CD4-positive, alpha-beta T cell treated with Interleukin-17A for 4 hours (primary cell): ENCODE measurements around the gene GRIK4.

ENCODE experiments used
- DNase-seq: peaks from one replicate; pipeline ENCODE4 v3.0.0-alpha.2; 2020; ENCODE audit warnings: mixed read lengths

GRIK4 gene

DNA sequence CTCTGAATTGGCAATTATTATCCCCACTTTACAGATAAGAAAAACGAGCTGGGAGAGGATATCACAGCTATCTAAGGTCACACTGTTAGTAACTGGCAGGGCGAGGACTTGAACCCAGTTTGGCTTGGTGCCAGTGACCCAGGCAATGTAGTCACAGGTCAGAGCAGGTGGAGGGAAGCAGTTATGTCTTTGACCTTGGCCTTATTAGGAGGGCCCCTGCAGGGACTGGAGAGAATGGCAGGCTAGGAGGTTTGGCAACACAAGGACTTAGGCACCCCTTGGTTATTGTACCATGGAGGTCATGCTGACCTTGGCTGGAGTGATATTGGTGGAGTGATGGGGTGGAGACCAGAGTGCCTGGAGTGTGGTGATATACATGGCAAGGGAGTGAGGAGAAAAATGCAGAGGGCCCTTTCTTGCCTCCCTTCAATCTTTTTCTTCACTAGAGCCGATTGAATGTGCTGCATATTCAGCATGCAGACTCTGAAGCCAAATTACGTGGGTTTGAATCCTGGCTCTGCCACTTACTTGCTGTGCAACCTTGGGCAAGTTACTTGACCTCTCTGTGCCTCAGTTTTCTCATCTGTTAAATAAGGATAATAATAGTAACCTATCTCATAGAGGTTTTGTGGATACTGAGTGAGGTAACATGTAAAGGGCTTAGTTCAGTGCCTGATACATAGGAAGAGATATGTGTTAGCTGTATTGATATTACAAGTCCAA, 419.7 kb downstream of the GRIK4 start:
- DNase-seq, result no peak

GRCh38 chr11:120932305-120932915, 420.9 kb downstream of the GRIK4 start:
- DNase-seq, result no peak

DNA sequence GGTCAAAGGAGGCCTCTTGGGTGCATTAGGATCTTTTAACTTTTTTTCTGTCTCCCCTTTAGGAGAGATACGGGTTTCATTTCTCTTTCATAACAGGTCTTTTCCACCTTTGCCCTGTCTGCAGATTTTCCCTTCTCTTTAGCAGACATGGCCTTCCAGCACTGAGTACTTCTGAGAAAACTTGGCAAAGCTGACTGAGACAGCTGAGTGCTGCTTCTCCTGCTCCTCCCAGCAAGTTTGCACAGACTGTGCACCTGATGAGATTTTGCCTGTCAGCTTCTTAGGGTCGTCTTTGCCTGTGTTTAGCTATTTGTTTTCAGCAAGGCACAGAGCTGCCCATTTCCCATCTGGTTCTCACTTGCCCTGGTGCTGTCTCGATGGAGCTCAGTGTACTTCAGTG, 424.8 kb downstream of the GRIK4 start:
- DNase-seq, result no peak

GRCh38 chr11:120937501-120937900, 426.0 kb downstream of the GRIK4 start:
- no peak for DNase-seq

DNA sequence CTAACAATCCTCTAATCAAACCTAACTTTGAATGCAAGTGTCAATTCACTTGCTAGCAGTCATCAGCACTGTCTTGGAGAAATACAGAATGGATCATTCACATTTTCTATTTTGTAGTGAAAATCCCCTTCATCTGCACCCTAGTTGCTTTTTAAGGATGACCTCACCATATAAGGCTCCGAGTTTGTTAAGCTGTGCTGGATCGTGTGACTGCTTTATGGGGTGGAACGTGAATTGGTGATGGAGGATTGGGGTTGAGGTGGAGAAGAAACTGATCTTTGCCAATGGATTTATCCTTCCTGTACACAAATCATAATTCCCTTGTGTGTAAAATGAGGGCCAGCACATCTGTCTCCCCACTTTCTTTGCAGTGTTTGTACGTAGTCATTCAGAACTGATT, 426.7 kb downstream of the GRIK4 start:
- no peak for DNase-seq

- DNase-seq, result no peak
Observed at GRCh38 chr11:120940160-120940848, 428.8 kb downstream of the GRIK4 start.

- no peak for DNase-seq
Observed at GRCh38 chr11:120941000-120941399, 429.5 kb downstream of the GRIK4 start.

DNA sequence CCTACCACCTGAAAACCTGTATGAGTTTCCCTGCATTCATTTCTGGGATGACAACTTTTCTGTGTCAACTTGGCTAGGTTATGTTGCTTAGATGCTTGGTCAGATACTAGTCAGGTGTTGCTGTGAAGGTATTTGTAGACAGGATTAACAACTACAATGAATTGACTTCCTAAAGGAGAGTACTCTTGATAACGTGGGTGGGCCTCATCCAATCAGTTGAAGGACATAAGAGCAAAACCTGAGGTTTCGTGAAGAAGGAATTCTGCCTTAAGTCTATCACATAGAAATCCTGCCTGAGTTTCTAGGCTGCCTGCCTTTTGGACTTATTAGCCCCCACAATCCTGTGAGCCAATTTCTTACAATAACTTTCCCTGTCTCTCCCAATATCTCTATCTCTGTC, 431.2 kb downstream of the GRIK4 start:
- DNase-seq, result no peak

- no peak for DNase-seq
Observed at GRCh38 chr11:120945042-120945441, 433.5 kb downstream of the GRIK4 start.

- DNase-seq, result no peak
Observed at GRCh38 chr11:120950880-120951279, 439.3 kb downstream of the GRIK4 start.

DNA sequence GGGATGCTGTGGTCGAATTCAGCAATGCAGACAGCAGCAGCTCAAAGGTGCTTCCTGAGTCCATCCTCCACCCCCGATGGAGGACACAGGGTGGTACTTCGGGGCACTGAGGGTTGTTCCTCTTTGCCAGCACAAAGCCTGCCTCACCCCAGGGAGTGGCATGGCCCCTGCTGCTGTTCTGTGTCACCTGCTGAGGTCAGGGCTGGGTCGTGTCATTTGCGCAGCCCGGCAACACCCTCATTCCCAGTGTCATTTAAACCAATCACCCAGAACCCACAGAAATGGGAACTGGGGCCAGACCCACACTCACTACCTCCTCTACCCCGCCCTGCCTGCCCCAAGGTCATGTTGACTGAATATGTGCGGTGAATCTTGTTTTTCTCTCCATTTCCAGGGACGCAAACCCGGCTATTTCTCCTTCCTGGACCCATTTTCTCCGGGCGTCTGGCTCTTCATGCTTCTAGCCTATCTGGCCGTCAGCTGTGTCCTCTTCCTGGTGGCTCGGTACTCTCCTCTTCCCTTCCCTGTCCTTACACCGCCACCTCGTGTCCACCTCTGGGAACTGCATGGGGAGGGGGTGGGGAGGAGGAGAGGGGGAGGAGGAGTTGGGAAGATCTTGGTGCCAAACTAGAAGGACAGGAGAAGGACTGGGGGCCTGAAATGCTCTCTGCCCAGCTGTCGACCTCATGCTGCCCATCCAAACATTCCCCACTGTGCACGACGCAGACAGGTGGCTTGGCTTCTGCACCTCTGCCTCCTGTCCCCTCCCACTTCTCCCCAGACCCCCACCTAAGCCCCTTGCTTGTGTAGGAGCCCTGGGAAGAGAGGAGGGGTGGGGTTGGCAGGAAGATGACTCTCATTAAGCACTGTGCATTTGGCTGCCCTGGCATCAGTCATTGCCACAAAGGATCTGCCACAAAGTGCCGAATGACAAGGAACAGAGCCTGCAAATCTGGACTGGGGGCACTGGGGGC, 441.2 kb downstream of the GRIK4 start:
- DNase-seq, result peak; percentile 62

DNA sequence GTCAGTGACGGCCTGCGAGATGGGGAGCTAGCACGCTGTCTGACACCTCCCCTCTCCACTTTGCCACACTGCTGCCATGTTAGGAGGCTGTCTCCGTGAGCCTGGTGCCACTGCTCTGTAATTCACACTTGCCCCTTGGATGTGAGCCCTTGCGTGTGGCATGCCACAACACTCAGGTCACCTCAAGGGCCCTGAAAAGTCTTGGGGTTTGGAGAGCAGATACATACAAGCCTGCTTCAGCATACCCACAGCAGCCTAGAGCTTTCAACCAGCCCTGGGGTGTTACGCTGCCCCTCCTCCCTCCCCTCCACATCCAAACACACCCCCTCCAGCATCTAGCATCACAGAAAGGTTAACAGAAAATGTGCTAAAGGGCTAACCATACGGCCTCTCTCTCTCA, 442.8 kb downstream of the GRIK4 start:
- no peak for DNase-seq

DNA sequence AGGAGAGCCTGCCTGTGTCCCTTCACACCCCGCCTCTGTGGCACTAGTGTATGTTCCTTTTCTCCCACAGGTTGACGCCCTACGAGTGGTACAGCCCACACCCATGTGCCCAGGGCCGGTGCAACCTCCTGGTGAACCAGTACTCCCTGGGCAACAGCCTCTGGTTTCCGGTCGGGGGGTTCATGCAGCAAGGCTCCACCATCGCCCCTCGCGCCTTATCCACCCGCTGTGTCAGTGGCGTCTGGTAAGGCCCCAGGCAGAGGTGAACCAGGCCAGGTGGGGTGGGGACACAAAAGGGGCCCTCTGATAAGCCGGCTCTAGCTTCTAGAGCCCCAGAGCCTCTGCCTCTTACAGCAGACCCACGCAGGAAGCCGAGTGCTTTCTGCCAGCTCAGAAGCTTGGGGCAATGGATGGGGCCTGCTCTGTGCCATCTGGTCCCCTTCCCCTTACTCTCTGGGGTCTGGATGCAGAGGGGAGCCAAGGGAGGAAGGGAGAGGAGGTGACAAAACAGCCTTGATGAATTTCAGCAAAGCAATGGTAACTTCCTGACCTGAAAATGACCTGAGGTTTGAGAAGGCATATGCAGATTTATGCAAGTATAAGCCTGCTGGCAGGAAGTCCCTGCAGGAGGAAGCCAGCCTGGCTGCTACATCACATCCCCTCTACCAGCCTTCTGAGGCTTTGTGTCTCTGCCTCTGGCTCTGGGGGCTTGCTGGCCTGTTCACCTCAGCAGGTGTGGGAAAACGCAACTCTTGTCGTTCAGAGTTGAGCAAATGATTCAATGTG, 445.4 kb downstream of the GRIK4 start:
- peak; percentile 25 for DNase-seq

- no peak for DNase-seq
Observed at GRCh38 chr11:120958185-120958584, 446.6 kb downstream of the GRIK4 start.

DNA sequence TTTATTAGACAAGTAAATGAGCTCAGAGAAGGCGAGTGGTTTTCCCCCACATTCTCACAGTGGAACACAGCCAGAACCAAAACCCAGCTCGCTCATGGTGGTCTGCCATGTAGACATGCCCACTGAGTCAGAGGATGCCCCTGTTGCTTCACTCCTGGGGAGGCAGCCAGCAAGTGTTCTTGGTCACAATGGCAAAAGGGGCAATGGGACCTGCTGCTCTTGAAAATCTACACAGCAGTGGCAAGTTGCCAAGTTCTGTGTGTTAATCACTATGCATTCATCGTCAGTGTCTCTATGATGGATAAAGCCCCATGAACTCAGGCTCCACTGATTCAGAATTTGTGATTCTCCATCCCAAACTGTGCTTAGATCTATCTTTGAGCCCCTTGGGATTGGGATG, 447.6 kb downstream of the GRIK4 start:
- no peak for DNase-seq

DNA sequence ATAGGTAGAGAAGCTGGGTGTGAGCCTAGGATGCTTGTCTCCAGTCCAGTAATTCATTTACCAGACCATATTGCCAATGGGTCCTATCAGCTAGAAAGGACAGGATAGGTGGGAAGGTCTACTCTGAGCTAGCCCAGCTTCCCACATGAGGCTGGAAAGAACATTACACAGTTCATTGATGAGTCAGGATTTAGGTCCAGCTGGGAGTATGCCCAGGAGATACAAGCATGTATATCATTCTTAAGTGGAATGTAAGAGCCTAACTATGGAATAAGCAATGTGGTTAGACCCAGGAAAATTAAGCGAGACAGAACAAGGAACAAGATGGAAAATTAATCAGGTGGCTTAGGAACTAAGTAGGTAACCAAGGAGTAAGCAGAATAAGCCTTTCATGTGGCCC, 453.3 kb downstream of the GRIK4 start:
- no peak for DNase-seq

GRCh38 chr11:120966840-120967239, 455.3 kb downstream of the GRIK4 start:
- no peak for DNase-seq

- no peak for DNase-seq
Observed at GRCh38 chr11:120969993-120970392, 458.4 kb downstream of the GRIK4 start.

DNA sequence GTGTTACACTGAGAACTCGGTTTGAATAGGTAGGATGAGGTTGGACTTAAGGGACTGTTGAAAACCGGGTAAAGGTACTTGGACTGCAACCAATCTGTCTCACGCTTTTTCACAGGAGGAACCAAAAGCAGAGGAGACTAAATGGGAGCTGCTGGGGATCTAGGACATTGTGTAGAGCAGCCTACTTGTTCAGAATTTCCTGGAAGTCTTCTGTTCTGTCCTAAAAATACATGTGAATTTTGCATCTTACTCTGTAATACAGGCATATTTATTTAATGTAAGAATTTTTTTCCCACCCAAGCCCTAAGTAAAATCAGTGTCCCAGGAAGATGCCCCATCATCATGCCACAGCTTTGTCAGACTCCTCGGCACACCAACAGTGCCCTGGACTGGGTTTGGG, 460.3 kb downstream of the GRIK4 start:
- DNase-seq, result no peak

DNA sequence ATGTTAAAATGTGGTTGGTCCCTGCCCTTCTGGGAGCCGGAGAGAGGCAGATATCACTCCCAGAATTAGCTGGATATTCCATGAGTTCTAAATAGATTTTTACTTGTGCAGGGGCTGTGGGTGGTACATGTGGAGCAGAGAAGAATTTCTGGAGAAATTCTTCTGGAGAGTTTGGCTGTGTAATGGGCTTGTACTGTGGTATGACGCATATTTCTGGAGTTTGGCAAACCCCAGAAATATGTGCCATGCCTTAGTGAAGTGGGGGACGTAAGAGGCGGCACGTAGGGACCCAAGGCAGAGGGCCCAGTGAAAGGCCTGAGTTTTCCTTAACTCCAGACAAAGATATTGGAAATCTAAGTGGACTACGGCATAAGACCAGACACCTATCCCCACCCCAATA, 461.1 kb downstream of the GRIK4 start:
- no peak for DNase-seq

DNA sequence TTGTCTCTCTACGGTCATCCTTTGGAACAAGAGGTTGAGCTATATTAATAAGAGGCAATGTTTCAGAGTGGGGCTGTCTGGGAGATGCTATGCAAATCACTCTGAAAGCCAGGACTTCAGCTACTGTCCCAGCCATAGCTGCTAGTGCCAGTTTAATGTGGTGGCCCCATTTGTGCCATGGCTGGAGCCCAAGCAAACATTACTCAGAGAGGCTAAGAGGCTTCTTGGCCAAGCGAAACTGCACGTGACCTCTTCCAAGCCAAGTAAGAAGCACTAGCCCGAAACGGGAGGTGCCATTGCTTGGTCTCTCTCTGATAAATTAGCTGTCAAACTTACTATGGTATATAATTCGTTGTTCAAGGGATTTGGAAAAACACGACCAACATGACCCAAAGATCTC, 462.0 kb downstream of the GRIK4 start:
- no peak for DNase-seq

- DNase-seq, result no peak
Observed at GRCh38 chr11:120974466-120974865, 462.9 kb downstream of the GRIK4 start.
